ENCODE data around the gene WDR81. TPM values are rescaled to one million over a fixed set of nuclear protein-coding genes. Genes with fewer than 3 reads are reported as not detected.
"Not testable (repeated sequence)": the region's sequence is repeated elsewhere in the genome, so short reads cannot be mapped to it uniquely, and the experiment has no call there.

The WDR81 gene
- total RNA-seq, 1 experiment from 2014 or later, result 29.5 TPM

GRCh38 chr17:1720856-1721386 is 3.6 kb upstream of the WDR81 start:
- ATAC-seq (no peak), DNase-seq (ENCODE audit: low read depth, low spot score) (no peak)
- in situ Hi-C loops (cut with HindIII; ENCODE audit: low pct_unique_long_range_greater_than_20kb, low sequenced_read_pairs), result no loop called here
- intact Hi-C loops (cut with micrococcal nuclease; ENCODE audit: unreplicated experiment), result loop anchor here (5.0 kb wide), 1 partner anchor 61 kb away; no protein-coding TSS in a partner anchor
- Histone ChIP-seq H3K4me3 (ENCODE audit: low read depth in 2 of 2, low read length in 2 of 2) (peak overlapping the region in 1 of 2 experiments; percentile 16; a peak in 1 of 4 replicates), H3K36me3 (ENCODE audit: control insufficient read depth, insufficient read depth, low read length) (no peaks in the 10 kb centered on the region; the same call in 1 of the 2 replicates), H3K27me3 (ENCODE audit: control insufficient read depth, insufficient read depth, low read length) (no peaks in the 10 kb centered on the region), H3K27ac (ENCODE audit: low read length) (peak overlapping the region; percentile 4; the same call in 1 of the 2 replicates), H3K4me1 (ENCODE audit: control insufficient read depth, insufficient read depth, low read length) (peaks cover 16% of the 10 kb centered on the region), H3K9me3 (ENCODE audit: control insufficient read depth, insufficient read depth, low read depth, low read length) (no peaks in the 10 kb centered on the region)
- TF ChIP-seq CTCF (IDR thresholded peaks at IDR 0.05), result peak; percentile 97
- TF ChIP-seq TCF7L2 (IDR thresholded peaks at IDR 0.05; ENCODE audit: low read depth, low read length), result no peak
- TF ChIP-seq SIN3A (IDR thresholded peaks at IDR 0.05; ENCODE audit: borderline replicate concordance, insufficient read depth, low read depth, low read length), result no peak
- TF ChIP-seq POLR2AphosphoS5 (IDR thresholded peaks at IDR 0.05; ENCODE audit: low read depth, low read length), result no peak
- TF ChIP-seq REST (IDR thresholded peaks at IDR 0.05; ENCODE audit: insufficient read depth in 1 of 2, low read depth in 2 of 2, low read length in 1 of 2), result no peak
- ChIA-PET CTCF (interaction anchor here (0.6 to 3.2 kb wide), 7 partner anchors 49 to 323 kb away, joined by 3 to 16 read pairs (median 4); no protein-coding TSS in a partner anchor), POLR2A (interaction anchor here (0.6 to 0.7 kb wide), 2 partner anchors 60 to 150 kb away, joined by 6 to 8 read pairs; no protein-coding TSS in a partner anchor)
- BruUV-seq (replicated peaks), result no TSS peak

GRCh38 chr17:1722022-1722421 is 2.5 kb upstream of the WDR81 start:
- CTCF ChIA-PET, result interaction anchor here (0.7 to 3.2 kb wide), 3 partner anchors 28 to 142 kb away, joined by 3 to 16 read pairs (median 5); no protein-coding TSS in a partner anchor
- H3K9me3 ChIP-seq (ENCODE audit: control insufficient read depth, insufficient read depth, low read depth, low read length); ATAC-seq; H3K36me3 ChIP-seq (ENCODE audit: control insufficient read depth, insufficient read depth, low read length); H3K27me3 ChIP-seq (ENCODE audit: control insufficient read depth, insufficient read depth, low read length); DNase-seq (ENCODE audit: low read depth, low spot score); in situ Hi-C loops (cut with HindIII; ENCODE audit: low pct_unique_long_range_greater_than_20kb, low sequenced_read_pairs); H3K27ac ChIP-seq (ENCODE audit: low read length); POLR2A ChIA-PET; BruUV-seq (replicated peaks); H3K4me3 ChIP-seq (ENCODE audit: low read depth in 2 of 2, low read length in 2 of 2): not testable (repeated sequence)
- intact Hi-C loops (cut with micrococcal nuclease; ENCODE audit: unreplicated experiment), result loop anchor here (5.0 kb wide), 1 partner anchor 60 kb away; no protein-coding TSS in a partner anchor
- H3K4me1 ChIP-seq (ENCODE audit: control insufficient read depth, insufficient read depth, low read length), result peaks cover 16% of the 10 kb centered on the region

Data from Panc1 (cell line).